SK-N-SH (cell line): ENCODE results near the gene SMARCC1.

Experiments
- CHD2 ChIP-seq: fragments of 150-350 bp; IDR thresholded peaks from 2 replicates; pipeline ENCODE4 v1.6.1; 2018; ENCODE audit warnings: low read length; ENCODE audit not compliant: partially characterized antibody
- EP300 ChIP-seq, 2 experiments: IDR thresholded peaks; 2 replicates each; pipeline versions ENCODE4 v1.4.0 to v1.6.1; 2012; ENCODE audit warnings: borderline replicate concordance in 1 of 2, low read depth in 1 of 2, low read length in 1 of 2
- EZH2phosphoT487 ChIP-seq: fragments of 200-600 bp; sonication (generic); IDR thresholded peaks from 2 replicates; pipeline ENCODE4 v1.6.1; 2017; ENCODE audit warnings: low read depth, mixed run types, mild to moderate bottlenecking, antibody characterized with exemption, moderate library complexity, borderline replicate concordance
- FOSL2 ChIP-seq: IDR thresholded peaks from 2 replicates; pipeline ENCODE4 v1.4.0; 2012; ENCODE audit warnings: low read depth, mild to moderate bottlenecking, moderate library complexity, borderline replicate concordance
- FOXJ3 ChIP-seq: sonication (generic); formaldehyde crosslinking; IDR thresholded peaks from 2 replicates; pipeline ENCODE4 v1.5.1; 2020; ENCODE audit warnings: mild to moderate bottlenecking, missing genetic modification reagents
- MXI1 ChIP-seq: IDR thresholded peaks from 2 replicates; pipeline ENCODE4 v1.6.1; 2012; ENCODE audit warnings: mild to moderate bottlenecking, low read depth, low read length, improper control_type of control experiment
- NFIC ChIP-seq: IDR thresholded peaks from 2 replicates; pipeline ENCODE4 v1.4.0; 2012; ENCODE audit warnings: borderline replicate concordance
- POLR2AphosphoS5 ChIP-seq: IDR thresholded peaks from 2 replicates; pipeline ENCODE4 v1.6.1; 2012; ENCODE audit warnings: low read depth, low read length
- REST ChIP-seq: IDR thresholded peaks from 2 replicates; pipeline ENCODE4 v1.6.1; 2012; ENCODE audit warnings: mild to moderate bottlenecking, low read depth, low read length, moderate library complexity
- SMC3 ChIP-seq: IDR thresholded peaks from 2 replicates; pipeline ENCODE4 v1.6.1; 2012; ENCODE audit warnings: low read depth, low read length, improper control_type of control experiment
- TEAD4 ChIP-seq: IDR thresholded peaks from 2 replicates; pipeline ENCODE4 v1.4.0; 2012; ENCODE audit warnings: mild to moderate bottlenecking, borderline replicate concordance; ENCODE audit not compliant: insufficient read depth
- USF2 ChIP-seq: fragments of 150-350 bp; IDR thresholded peaks from 2 replicates; pipeline ENCODE4 v1.6.1; 2017; ENCODE audit warnings: antibody characterized with exemption, low read length, low read depth, borderline replicate concordance
- YY1 ChIP-seq: IDR thresholded peaks from 2 replicates; pipeline ENCODE4 v1.4.0; 2012; ENCODE audit warnings: low read depth, mild to moderate bottlenecking
- TF ChIP-seq, protein P1 (sequence below): fragments of 200-600 bp; sonication (generic); IDR thresholded peaks from 2 replicates; pipeline ENCODE4 v1.6.1; 2017; ENCODE audit warnings: antibody characterized with exemption, mild to moderate bottlenecking, moderate library complexity

- TF ChIP-seq, protein P1, sequence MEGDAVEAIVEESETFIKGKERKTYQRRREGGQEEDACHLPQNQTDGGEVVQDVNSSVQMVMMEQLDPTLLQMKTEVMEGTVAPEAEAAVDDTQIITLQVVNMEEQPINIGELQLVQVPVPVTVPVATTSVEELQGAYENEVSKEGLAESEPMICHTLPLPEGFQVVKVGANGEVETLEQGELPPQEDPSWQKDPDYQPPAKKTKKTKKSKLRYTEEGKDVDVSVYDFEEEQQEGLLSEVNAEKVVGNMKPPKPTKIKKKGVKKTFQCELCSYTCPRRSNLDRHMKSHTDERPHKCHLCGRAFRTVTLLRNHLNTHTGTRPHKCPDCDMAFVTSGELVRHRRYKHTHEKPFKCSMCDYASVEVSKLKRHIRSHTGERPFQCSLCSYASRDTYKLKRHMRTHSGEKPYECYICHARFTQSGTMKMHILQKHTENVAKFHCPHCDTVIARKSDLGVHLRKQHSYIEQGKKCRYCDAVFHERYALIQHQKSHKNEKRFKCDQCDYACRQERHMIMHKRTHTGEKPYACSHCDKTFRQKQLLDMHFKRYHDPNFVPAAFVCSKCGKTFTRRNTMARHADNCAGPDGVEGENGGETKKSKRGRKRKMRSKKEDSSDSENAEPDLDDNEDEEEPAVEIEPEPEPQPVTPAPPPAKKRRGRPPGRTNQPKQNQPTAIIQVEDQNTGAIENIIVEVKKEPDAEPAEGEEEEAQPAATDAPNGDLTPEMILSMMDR, result no peak
- TF ChIP-seq REST (no peak), FOSL2 (no peak), CHD2 (no peak), EP300 (IDR thresholded peaks at IDR 0.05; ENCODE audit: borderline replicate concordance in 1 of 2, low read depth in 1 of 2, low read length in 1 of 2) (no peak), SMC3 (no peak), YY1 (no peak), POLR2AphosphoS5 (no peak), TEAD4 (no peak), EZH2phosphoT487 (no peak), MXI1 (no peak), NFIC (no peak), USF2 (no peak), FOXJ3 (CRISPR knock-in tag) (no peak)
Observed at GRCh38 chr3:47705391-47705790, 76.3 kb downstream of the SMARCC1 start.
